ENCODE measurements around the gene SLCO2B1. TPM values are rescaled to one million over a fixed set of nuclear protein-coding genes. Genes with fewer than 3 reads are reported as not detected.

Gene SLCO2B1
- total RNA-seq, 6 donors from 2014 or later = 86.2 to 366 (median 193) TPM

- DNase-seq (peak in 1 of 2 donors; percentile 68), ATAC-seq (ENCODE audit: low FRiP score in 2 of 2) (peak; percentile 63 to 77)
- no peak for TF ChIP-seq CTCF (IDR thresholded peaks at IDR 0.05)
- peak in 1 of 4 donors; percentile 69 for TF ChIP-seq EP300 (IDR thresholded peaks at IDR 0.05)
- peak; percentile 42 to 44 for TF ChIP-seq POLR2AphosphoS5 (IDR thresholded peaks at IDR 0.05)
- peak in 1 of 4 donors; percentile 8 for TF ChIP-seq POLR2A (IDR thresholded peaks at IDR 0.05)
Measured at GRCh38 chr11:75174781-75175370, 24.0 kb downstream of the SLCO2B1 start.

GRCh38 chr11:75182664-75183063 lies 31.8 kb downstream of the SLCO2B1 start:
- ATAC-seq (ENCODE audit: low FRiP score in 2 of 2) (peak in 1 of 2 donors; percentile 63), DNase-seq (no peak)
- Histone ChIP-seq H3K27me3 (no peaks in the 10 kb centered on the region), H3K4me3 (no peak overlapping the region), H3K27ac (peak overlapping the region in 3 of 4 donors; percentile 72 to 84 (median 74)), H3K4me1 (peaks cover 6 to 24% (median 16%) of the 10 kb centered on the region in 4 donors), H3K36me3 (no peaks in the 10 kb centered on the region), H3K9me3 (no peaks in the 10 kb centered on the region)
- 23 to 30% methylated on average over 3 of the region's 3 CpGs for WGBS, 2 donors
- TF ChIP-seq POLR2A (IDR thresholded peaks at IDR 0.05) (peak in 1 of 4 donors; percentile 36), POLR2AphosphoS5 (IDR thresholded peaks at IDR 0.05) (peak in 1 of 2 donors; percentile 29), EP300 (IDR thresholded peaks at IDR 0.05) (no peak), CTCF (IDR thresholded peaks at IDR 0.05) (no peak)

More at GRCh38 chr11:75174781-75175370, 24.0 kb downstream of the SLCO2B1 start:
- Histone ChIP-seq H3K36me3 (peaks cover 0 to 19% (median 5%) of the 10 kb centered on the region in 4 donors), H3K4me3 (no peak overlapping the region), H3K27ac (peak overlapping the region; percentile 42 to 81 (median 74)), H3K9me3 (no peaks in the 10 kb centered on the region), H3K4me1 (peaks cover 0 to 11% (median 9%) of the 10 kb centered on the region in 4 donors), H3K27me3 (no peaks in the 10 kb centered on the region)
- WGBS, 2 donors = 43 to 46% methylated on average over 7 of the region's 7 CpGs

- WGBS, 2 donors = 89 to 92% methylated on average over 4 of the region's 4 CpGs
Measured at GRCh38 chr11:75184051-75184450, 33.1 kb downstream of the SLCO2B1 start.

GRCh38 chr11:75184757-75185425 lies 34.0 kb downstream of the SLCO2B1 start:
- 58 to 61% methylated on average over 3 of the region's 3 CpGs for WGBS, 2 donors

More at GRCh38 chr11:75184051-75184450, 33.1 kb downstream of the SLCO2B1 start:
- Histone ChIP-seq H3K4me1 (peaks cover 6 to 24% (median 16%) of the 10 kb centered on the region in 4 donors), H3K27ac (peak overlapping the region in 2 of 4 donors; percentile 23 to 42), H3K36me3 (peaks cover 0 to 7% (median 0%) of the 10 kb centered on the region in 4 donors), H3K4me3 (no peak overlapping the region), H3K27me3 (no peaks in the 10 kb centered on the region), H3K9me3 (no peaks in the 10 kb centered on the region)
- DNase-seq (no peak), ATAC-seq (ENCODE audit: low FRiP score in 2 of 2) (no peak)
- TF ChIP-seq CTCF (IDR thresholded peaks at IDR 0.05) = no peak
- TF ChIP-seq EP300 (IDR thresholded peaks at IDR 0.05) = no peak
- no peak for TF ChIP-seq POLR2A (IDR thresholded peaks at IDR 0.05)
- TF ChIP-seq POLR2AphosphoS5 (IDR thresholded peaks at IDR 0.05) = no peak

GRCh38 chr11:75185866-75186265 lies 35.0 kb downstream of the SLCO2B1 start:
- Histone ChIP-seq H3K27me3 (no peaks in the 10 kb centered on the region), H3K4me3 (no peak overlapping the region), H3K9me3 (no peaks in the 10 kb centered on the region), H3K27ac (no peak overlapping the region), H3K36me3 (peaks cover 0 to 7% (median 0%) of the 10 kb centered on the region in 4 donors), H3K4me1 (peaks cover 6 to 30% (median 16%) of the 10 kb centered on the region in 4 donors)
- WGBS, 2 donors = 85 to 93% methylated on average over 3 of the region's 3 CpGs
- ATAC-seq (ENCODE audit: low FRiP score in 2 of 2) (no peak), DNase-seq (no peak)
- TF ChIP-seq POLR2AphosphoS5 (IDR thresholded peaks at IDR 0.05) (no peak), EP300 (IDR thresholded peaks at IDR 0.05) (no peak), POLR2A (IDR thresholded peaks at IDR 0.05) (no peak), CTCF (IDR thresholded peaks at IDR 0.05) (no peak)

More at GRCh38 chr11:75184757-75185425, 34.0 kb downstream of the SLCO2B1 start:
- Histone ChIP-seq H3K27me3 (no peaks in the 10 kb centered on the region), H3K4me1 (peaks cover 6 to 29% (median 17%) of the 10 kb centered on the region in 4 donors), H3K27ac (peak overlapping the region in 2 of 4 donors; percentile 5 to 23), H3K4me3 (no peak overlapping the region), H3K36me3 (peaks cover 0 to 7% (median 0%) of the 10 kb centered on the region in 4 donors), H3K9me3 (no peaks in the 10 kb centered on the region)
- no peak for TF ChIP-seq POLR2A (IDR thresholded peaks at IDR 0.05)
- ATAC-seq (ENCODE audit: low FRiP score in 2 of 2) = no peak
- no peak for DNase-seq

Data from upper lobe of left lung (tissue), 6 donors.